Endothelial cell of umbilical vein (primary cell): ENCODE measurements around the gene FBLN2. TPM values are rescaled to one million over a fixed set of nuclear protein-coding genes. Genes with fewer than 3 reads are reported as not detected.

Source experiments
- BruUV-seq: library from RNA; stranded (reverse); fragments of 400-500 nt; replicated peaks from 2 replicates; lab custom pipeline; 2021; lab: Mats Ljungman, UMichigan
- CTCF ChIA-PET: fragments of 300-600, 350-600 bp; sonication (Branson Sonifier 250); formaldehyde crosslinking; loops from one replicate; lab custom pipeline; 2021; ENCODE audit warnings: antibody characterized with exemption, inconsistent platforms; lab: Charles Lee
- POLR2A ChIA-PET: fragments of 300-600, 350-600 bp; sonication (Branson Sonifier 250); formaldehyde crosslinking; loops from one replicate; lab custom pipeline; 2021; ENCODE audit warnings: antibody characterized with exemption, inconsistent platforms; lab: Charles Lee
- DNase-seq: peaks from one replicate; pipeline ENCODE4 v3.0.0-alpha.2; 2011; ENCODE audit warnings: low read depth, low spot score
- FAIRE-seq: peaks from 2 replicates; lab custom pipeline; 2011; peaks lifted over from hg19 to GRCh38; lab: Jason Lieb, UNC
- H2AFZ ChIP-seq: 2 replicates; pipeline ENCODE4 v1.6.0; 2012; ENCODE audit warnings: low read depth, low read length, control low read depth, inconsistent platforms
- H3K27ac ChIP-seq: 2 replicates; pipeline ENCODE4 v1.5.1; 2011; ENCODE audit warnings: low read depth, mild to moderate bottlenecking, control low read depth, low read length, moderate library complexity; ENCODE audit not compliant: insufficient read depth
- H3K27me3 ChIP-seq, 2 experiments: 2 replicates each; pipeline versions ENCODE4 v1.6.0 to v1.6.1; 2011; ENCODE audit warnings: low read length in 2 of 2, mixed read lengths in 1 of 2; ENCODE audit not compliant: control insufficient read depth in 2 of 2, insufficient read depth in 2 of 2
- H3K36me3 ChIP-seq, 2 experiments: 2 replicates in 1 of 2; 3 replicates in 1 of 2; pipeline ENCODE4 v1.5.1; 2011; ENCODE audit warnings: low read length in 2 of 2, mild to moderate bottlenecking in 1 of 2, moderate library complexity in 1 of 2; ENCODE audit not compliant: control insufficient read depth in 2 of 2, insufficient read depth in 2 of 2; ENCODE audit errors: extremely low read depth in 1 of 2
- H3K4me1 ChIP-seq: 3 replicates; pipeline ENCODE4 v1.5.1; 2011; ENCODE audit warnings: mild to moderate bottlenecking, low read length; ENCODE audit not compliant: control insufficient read depth, insufficient read depth; ENCODE audit errors: extremely low read depth
- H3K4me2 ChIP-seq: 2 replicates; pipeline ENCODE4 v1.6.1; 2011; ENCODE audit warnings: low read length, control low read depth, mixed read lengths; ENCODE audit not compliant: insufficient read depth
- H3K4me3 ChIP-seq, 3 experiments: fragments of 200-600 bp in 1 of 3; sonication (generic), shearing (Covaris generic) in 1 of 3; replicated peaks in 1 of 3; 2 replicates each; pipeline ENCODE4 v1.5.1; 2011 to 2016; ENCODE audit warnings: control low read depth in 3 of 3, low read length in 3 of 3, mild to moderate bottlenecking in 2 of 3, inconsistent platforms in 1 of 3, low read depth in 1 of 3, moderate library complexity in 1 of 3; ENCODE audit not compliant: insufficient read depth in 1 of 3
- H3K79me2 ChIP-seq: 2 replicates; pipeline ENCODE4 v1.6.0; 2012; ENCODE audit warnings: low read length, inconsistent platforms; ENCODE audit not compliant: control insufficient read depth, insufficient read depth
- H3K9ac ChIP-seq: replicated peaks from 2 replicates; pipeline ENCODE3; 2011; ENCODE audit warnings: low read length, control low read depth; ENCODE audit not compliant: insufficient read depth; ENCODE audit errors: extremely low read depth
- H3K9me1 ChIP-seq: replicated peaks from 3 replicates; pipeline ENCODE4 v1.6.0; 2011; ENCODE audit warnings: mild to moderate bottlenecking, low read length; ENCODE audit not compliant: control insufficient read depth, insufficient read depth; ENCODE audit errors: extremely low read depth
- H3K9me3 ChIP-seq: replicated peaks from 2 replicates; pipeline ENCODE4 v1.5.1; 2012; ENCODE audit warnings: low read length, inconsistent platforms; ENCODE audit not compliant: control insufficient read depth, insufficient read depth
- H4K20me1 ChIP-seq: replicated peaks from 2 replicates; pipeline ENCODE3; 2011; ENCODE audit warnings: mild to moderate bottlenecking, low read length; ENCODE audit not compliant: control insufficient read depth, insufficient read depth; ENCODE audit errors: extremely low read depth
- EZH2 ChIP-seq: IDR thresholded peaks from 2 replicates; pipeline ENCODE4 v1.6.1; 2012; ENCODE audit warnings: borderline replicate concordance, low read depth, mild to moderate bottlenecking, moderate library complexity, low read length, inconsistent platforms; ENCODE audit not compliant: severe bottlenecking
- FOS ChIP-seq: IDR thresholded peaks from 2 replicates; pipeline ENCODE4 v1.6.1; 2011; ENCODE audit warnings: mild to moderate bottlenecking, low read length, moderate library complexity, borderline replicate concordance; ENCODE audit not compliant: insufficient read depth
- GATA2 ChIP-seq: IDR thresholded peaks from 2 replicates; pipeline ENCODE4 v1.7.0; 2011; ENCODE audit warnings: low read depth, mild to moderate bottlenecking, moderate library complexity, mixed read lengths, low read length; ENCODE audit not compliant: insufficient read length, insufficient read depth
- JUN ChIP-seq: IDR thresholded peaks from 2 replicates; pipeline ENCODE4 v1.6.1; 2011; ENCODE audit warnings: borderline replicate concordance, low read depth; ENCODE audit not compliant: insufficient read length, insufficient read depth
- MAX ChIP-seq: IDR thresholded peaks from 2 replicates; pipeline ENCODE4 v1.6.1; 2011; ENCODE audit not compliant: insufficient read depth, insufficient read length
- MYC ChIP-seq: IDR thresholded peaks from one replicate; pipeline ENCODE4 v1.6.1; 2011; ENCODE audit warnings: mild to moderate bottlenecking, low read depth, low read length
- POLR2A ChIP-seq: IDR thresholded peaks from 2 replicates; pipeline ENCODE4 v1.6.1; 2012; ENCODE audit warnings: low read depth, mild to moderate bottlenecking, control low read depth, low read length
- POLR2AphosphoS5 ChIP-seq: IDR thresholded peaks from 2 replicates; pipeline ENCODE4 v1.6.1; 2012; ENCODE audit warnings: low read depth, mild to moderate bottlenecking, control low read depth, low read length, moderate library complexity; ENCODE audit not compliant: insufficient read depth
- dilution Hi-C: fragments of 300-500 bp; cut with MboI; formaldehyde crosslinking; loops from one replicate; pipeline ENCODE4 v1.15.0; 2019; ENCODE audit warnings: low sequenced_read_pairs; ENCODE audit not compliant: extremely low pct_ligation_motif_present
- intact Hi-C: fragments of 100-400 bp; cut with micrococcal nuclease; formaldehyde crosslinking; loops from one replicate; pipeline ENCODE4 v1.10.0; 2022
- polyA plus RNA-seq, 4 experiments: library from polyadenylated mRNA; depleted of rRNA in 3 of 4; stranded (reverse) in 3 of 4; unstranded in 1 of 4; fragments of >200 nt; gene quantifications; 2 replicates each; pipeline versions ENCODE4 v1.2.1 to v1.2.3, GENCODE V29; 2011 to 2012; ENCODE audit warnings: missing spikeins in 1 of 4
- total RNA-seq: library from RNA; stranded (reverse); gene quantifications from 2 replicates; pipeline ENCODE4 v1.2.3, GENCODE V29; 2021
- TF ChIP-seq, protein P1 (sequence below), 2 donors: IDR thresholded peaks; 1 replicate in 1 of 2; 2 replicates in 1 of 2; pipeline ENCODE4 v1.5.1; 2011; ENCODE audit warnings: low read length in 2 of 2, mild to moderate bottlenecking in 2 of 2, moderate library complexity in 2 of 2, control low read depth in 1 of 2, inconsistent platforms in 1 of 2, low read depth in 1 of 2; ENCODE audit not compliant: insufficient read depth in 1 of 2; ENCODE audit errors: extremely low read depth in 1 of 2

Gene FBLN2
- total and polyA plus RNA-seq, 2 donors (not counting 3 experiments of a cell fraction or from before 2014, with no cell fraction given): 1.4 to 1.9 TPM

- Histone ChIP-seq H3K79me2 (no peaks in the 10 kb centered on the region), H3K4me1 (no peaks in the 10 kb centered on the region), H3K9me3 (no peaks in the 10 kb centered on the region), H3K27ac (no peak overlapping the region), H3K9ac (no peak overlapping the region), H3K36me3 (no peaks in the 10 kb centered on the region), H2AFZ (no peak overlapping the region), H3K27me3 (no peaks in the 10 kb centered on the region), H3K9me1 (no peaks in the 10 kb centered on the region), H3K4me2 (no peak overlapping the region), H4K20me1 (no peaks in the 10 kb centered on the region), H3K4me3 (no peak overlapping the region)
- CTCF ChIA-PET: no interaction called here
- no TSS peak for BruUV-seq
- FAIRE-seq: no peak
- dilution Hi-C loops (no loop called here), intact Hi-C loops (no loop called here)
- TF ChIP-seq, protein P1, sequence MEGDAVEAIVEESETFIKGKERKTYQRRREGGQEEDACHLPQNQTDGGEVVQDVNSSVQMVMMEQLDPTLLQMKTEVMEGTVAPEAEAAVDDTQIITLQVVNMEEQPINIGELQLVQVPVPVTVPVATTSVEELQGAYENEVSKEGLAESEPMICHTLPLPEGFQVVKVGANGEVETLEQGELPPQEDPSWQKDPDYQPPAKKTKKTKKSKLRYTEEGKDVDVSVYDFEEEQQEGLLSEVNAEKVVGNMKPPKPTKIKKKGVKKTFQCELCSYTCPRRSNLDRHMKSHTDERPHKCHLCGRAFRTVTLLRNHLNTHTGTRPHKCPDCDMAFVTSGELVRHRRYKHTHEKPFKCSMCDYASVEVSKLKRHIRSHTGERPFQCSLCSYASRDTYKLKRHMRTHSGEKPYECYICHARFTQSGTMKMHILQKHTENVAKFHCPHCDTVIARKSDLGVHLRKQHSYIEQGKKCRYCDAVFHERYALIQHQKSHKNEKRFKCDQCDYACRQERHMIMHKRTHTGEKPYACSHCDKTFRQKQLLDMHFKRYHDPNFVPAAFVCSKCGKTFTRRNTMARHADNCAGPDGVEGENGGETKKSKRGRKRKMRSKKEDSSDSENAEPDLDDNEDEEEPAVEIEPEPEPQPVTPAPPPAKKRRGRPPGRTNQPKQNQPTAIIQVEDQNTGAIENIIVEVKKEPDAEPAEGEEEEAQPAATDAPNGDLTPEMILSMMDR (IDR thresholded peaks at IDR 0.05; ENCODE audit: extremely low read depth in 1 of 2, insufficient read depth in 1 of 2, low read depth in 1 of 2, low read length in 2 of 2): no peak
- no peak for TF ChIP-seq FOS
- no peak for TF ChIP-seq JUN
- TF ChIP-seq GATA2: no peak
- TF ChIP-seq EZH2: no peak
- no peak for TF ChIP-seq MAX
- TF ChIP-seq POLR2A: no peak
- no peak for TF ChIP-seq POLR2AphosphoS5
- no peak for TF ChIP-seq MYC
- POLR2A ChIA-PET: no interaction called here
- DNase-seq: no peak
These were observed 135.9 kb downstream of the FBLN2 start for GRCh38 chr3:13684854-13685253.
